Trophoblast cell (in vitro differentiated cells and primary cell): ENCODE data around the gene AMACR.

ENCODE experiments used
- DNase-seq, 2 donors: peaks; one replicate each; pipeline ENCODE4 v3.0.0-alpha.2; 2016
- H2AFZ ChIP-seq: 2 replicates; pipeline ENCODE4 v1.6.1; 2013; ENCODE audit warnings: low read length, moderate library complexity, mild to moderate bottlenecking; ENCODE audit not compliant: insufficient read depth, poor library complexity
- H2AK5ac ChIP-seq: 2 replicates; pipeline ENCODE4 v1.6.1; 2013; ENCODE audit warnings: mild to moderate bottlenecking, low read length
- H2BK120ac ChIP-seq: 2 replicates; pipeline ENCODE4 v1.6.1; 2013; ENCODE audit warnings: low read length, mild to moderate bottlenecking, moderate library complexity; ENCODE audit not compliant: insufficient read depth, poor library complexity
- H2BK12ac ChIP-seq: 2 replicates; pipeline ENCODE4 v1.6.1; 2013; ENCODE audit warnings: mild to moderate bottlenecking, low read length, moderate library complexity
- H2BK5ac ChIP-seq: 2 replicates; pipeline ENCODE4 v1.6.1; 2013; ENCODE audit warnings: low read length, low read depth, moderate library complexity, mild to moderate bottlenecking; ENCODE audit not compliant: poor library complexity
- H3K14ac ChIP-seq: 2 replicates; pipeline ENCODE4 v1.6.1; 2013; ENCODE audit warnings: mild to moderate bottlenecking, low read length
- H3K18ac ChIP-seq: 2 replicates; pipeline ENCODE4 v1.6.1; 2013; ENCODE audit warnings: mild to moderate bottlenecking, low read length
- H3K23ac ChIP-seq: 2 replicates; pipeline ENCODE4 v1.6.1; 2013; ENCODE audit warnings: low read length
- H3K27ac ChIP-seq: 2 replicates; pipeline ENCODE4 v1.5.1; 2013; ENCODE audit warnings: low read depth, mild to moderate bottlenecking, inconsistent platforms, low read length, moderate library complexity
- H3K27me3 ChIP-seq: 2 replicates; pipeline ENCODE4 v1.6.1; 2013; ENCODE audit warnings: inconsistent platforms, mild to moderate bottlenecking, low read length, moderate library complexity; ENCODE audit not compliant: insufficient read depth
- H3K36me3 ChIP-seq, 2 experiments: 1 replicate in 1 of 2; 2 replicates in 1 of 2; pipeline ENCODE4 v1.6.1; 2013; ENCODE audit warnings: low read length in 2 of 2, mild to moderate bottlenecking in 2 of 2, moderate library complexity in 1 of 2; ENCODE audit not compliant: insufficient read depth in 2 of 2, control insufficient read depth in 1 of 2
- H3K4ac ChIP-seq: 2 replicates; pipeline ENCODE4 v1.6.1; 2013; ENCODE audit warnings: low read depth, mild to moderate bottlenecking, low read length, moderate library complexity
- H3K4me1 ChIP-seq, 2 experiments: 1 replicate in 1 of 2; 2 replicates in 1 of 2; pipeline ENCODE4 v1.6.1; 2013; ENCODE audit warnings: low read length in 2 of 2, mild to moderate bottlenecking in 2 of 2, moderate library complexity in 1 of 2; ENCODE audit not compliant: insufficient read depth in 2 of 2, control insufficient read depth in 1 of 2
- H3K4me2 ChIP-seq: 2 replicates; pipeline ENCODE4 v1.6.1; 2013; ENCODE audit warnings: inconsistent platforms, mild to moderate bottlenecking, low read length, moderate library complexity
- H3K4me3 ChIP-seq: 2 replicates; pipeline ENCODE4 v1.5.1; 2013; ENCODE audit warnings: mild to moderate bottlenecking, low read depth, low read length, inconsistent platforms
- H3K79me1 ChIP-seq: one replicate; pipeline ENCODE4 v1.6.1; 2013; ENCODE audit warnings: low read length
- H3K79me2 ChIP-seq: 2 replicates; pipeline ENCODE4 v1.6.1; 2013; ENCODE audit warnings: low read length, mild to moderate bottlenecking; ENCODE audit not compliant: control insufficient read depth, insufficient read depth, poor library complexity
- H3K9ac ChIP-seq: 2 replicates; pipeline ENCODE4 v1.6.1; 2013; ENCODE audit warnings: mild to moderate bottlenecking, low read length
- H3K9me3 ChIP-seq: 2 replicates; pipeline ENCODE4 v1.6.1; 2013; ENCODE audit warnings: low read depth, mild to moderate bottlenecking, control low read depth, inconsistent platforms, low read length; ENCODE audit not compliant: insufficient read depth
- H4K12ac ChIP-seq: 2 replicates; pipeline ENCODE4 v1.6.1; 2013; ENCODE audit warnings: low read depth, mild to moderate bottlenecking, low read length, moderate library complexity
- H4K8ac ChIP-seq: 2 replicates; pipeline ENCODE4 v1.6.1; 2013; ENCODE audit warnings: low read depth, mild to moderate bottlenecking, low read length, moderate library complexity
- H4K91ac ChIP-seq: one replicate; pipeline ENCODE4 v1.6.1; 2013; ENCODE audit warnings: low read depth, mild to moderate bottlenecking, low read length, moderate library complexity
- WGBS: extraction: QIAGEN DNeasy Blood & Tissue Kit; methylation state at CpG from one replicate; pipeline ENCODE4 v1.1.7; 2013; ENCODE audit warnings: missing lambda C conversion rate; ENCODE audit not compliant: insufficient read length, insufficient coverage; ENCODE audit errors: extremely low coverage; 5-methylcytosine and 5-hydroxymethylcytosine counted together

AMACR gene

DNA sequence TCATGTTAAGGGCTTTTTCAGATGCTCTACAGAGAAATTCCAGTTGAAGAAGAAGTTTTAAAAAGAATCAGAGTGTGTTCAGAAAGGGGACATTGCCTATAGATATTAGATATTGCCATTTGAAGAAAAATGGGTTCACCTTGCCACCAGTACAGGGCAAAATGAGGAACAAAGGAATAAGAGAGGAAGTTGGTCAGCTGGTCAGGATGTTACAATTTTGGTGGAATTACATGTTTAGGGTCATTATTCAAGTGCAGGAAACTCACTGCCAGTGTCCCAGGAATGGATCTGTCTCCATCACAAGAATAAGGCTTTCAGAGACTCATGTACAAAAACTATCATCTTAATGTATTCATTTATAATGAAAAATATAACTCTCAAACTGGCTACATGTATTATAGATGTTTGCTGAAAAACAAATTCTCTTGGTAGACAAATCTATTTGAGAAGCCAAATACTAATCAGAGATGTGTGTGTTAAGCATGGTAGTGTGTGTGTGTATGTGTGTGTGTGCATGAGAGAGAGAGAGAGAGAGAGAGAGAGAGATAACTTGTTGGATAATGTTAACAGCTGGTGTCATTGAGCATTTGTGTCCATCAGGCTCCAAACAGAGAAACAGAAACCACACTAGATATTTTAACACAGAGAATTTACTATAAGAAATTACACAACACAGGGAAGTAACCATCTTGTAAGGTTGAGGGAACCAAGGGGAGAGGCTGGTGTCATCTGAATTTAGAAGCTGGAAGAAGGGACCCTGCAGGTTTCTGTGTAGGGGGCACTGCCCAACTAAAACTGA is 40.1 kb upstream of the AMACR start:
- Histone ChIP-seq H3K4me3 (no peak overlapping the region), H2AK5ac (no peak overlapping the region), H3K27me3 (no peaks in the 10 kb centered on the region), H3K4me1 (no peaks in the 10 kb centered on the region), H4K8ac (no peak overlapping the region), H3K18ac (no peak overlapping the region), H2BK5ac (no peak overlapping the region), H3K79me2 (no peaks in the 10 kb centered on the region), H3K36me3 (no peaks in the 10 kb centered on the region), H3K27ac (no peak overlapping the region), H3K23ac (no peak overlapping the region), H3K4ac (no peak overlapping the region), H2BK120ac (no peak overlapping the region), H2AFZ (no peak overlapping the region), H3K9ac (no peak overlapping the region), H4K12ac (no peak overlapping the region), H3K79me1 (no peaks in the 10 kb centered on the region), H3K9me3 (peaks cover 2% of the 10 kb centered on the region), H2BK12ac (no peak overlapping the region), H4K91ac (no peak overlapping the region), H3K14ac (no peak overlapping the region), H3K4me2 (no peak overlapping the region)
- no peak for DNase-seq

DNA sequence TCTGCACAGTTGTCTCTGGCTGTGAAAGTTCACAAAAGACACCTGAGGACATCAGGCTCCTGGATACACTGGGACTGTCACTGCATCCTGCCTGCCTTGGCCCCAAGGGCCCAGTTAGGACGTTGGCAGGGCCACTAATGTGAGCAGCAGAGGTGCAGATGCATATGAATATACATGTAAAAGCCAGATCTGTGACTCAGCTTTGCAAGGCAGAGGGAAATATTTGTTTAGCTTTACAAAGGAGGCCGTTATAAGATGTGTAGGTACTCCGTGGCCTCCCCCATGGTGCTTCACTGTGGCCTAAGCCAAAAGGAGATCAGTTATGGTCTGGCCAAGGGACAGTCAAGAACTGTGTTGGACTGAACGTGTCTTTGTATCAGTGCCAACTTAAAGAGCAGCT is 39.3 kb upstream of the AMACR start:
- Histone ChIP-seq H4K91ac (no peak overlapping the region), H3K4ac (no peak overlapping the region), H3K14ac (no peak overlapping the region), H4K8ac (no peak overlapping the region), H3K27ac (no peak overlapping the region), H3K4me1 (no peaks in the 10 kb centered on the region), H4K12ac (no peak overlapping the region), H3K18ac (no peak overlapping the region), H3K79me2 (no peaks in the 10 kb centered on the region), H3K36me3 (no peaks in the 10 kb centered on the region), H3K4me3 (no peak overlapping the region), H3K27me3 (no peaks in the 10 kb centered on the region), H2BK12ac (no peak overlapping the region), H3K79me1 (no peaks in the 10 kb centered on the region), H3K9ac (no peak overlapping the region), H3K23ac (no peak overlapping the region), H3K9me3 (peaks cover 2% of the 10 kb centered on the region), H2AK5ac (no peak overlapping the region), H2BK5ac (no peak overlapping the region), H2BK120ac (no peak overlapping the region), H2AFZ (no peak overlapping the region), H3K4me2 (no peak overlapping the region)
- DNase-seq: no peak
- no CpG with 5 or more reads among the region's 4 CpGs for WGBS

DNA sequence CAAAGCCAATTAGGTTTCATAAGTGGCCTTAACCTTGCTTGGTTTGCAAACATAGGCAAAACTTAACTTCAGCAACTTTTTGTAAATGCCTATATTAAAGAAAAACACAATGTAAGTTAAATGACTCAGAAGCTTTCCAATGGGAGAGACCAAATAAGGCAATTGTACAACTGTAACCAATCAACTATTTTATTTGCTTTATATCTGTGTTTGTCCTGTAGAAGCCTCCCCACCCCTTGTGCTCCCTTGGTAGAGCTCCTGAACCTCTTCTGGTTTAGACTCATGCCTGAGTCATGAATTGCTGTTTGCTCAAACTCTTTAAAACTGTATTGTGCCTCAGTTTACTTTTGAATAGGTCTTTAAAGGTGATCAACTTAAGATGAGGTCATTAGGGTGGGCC is 38.1 kb upstream of the AMACR start:
- H2AFZ ChIP-seq: no peak overlapping the region
- H3K27me3 ChIP-seq: no peaks in the 10 kb centered on the region
- H4K91ac ChIP-seq: no peak overlapping the region
- H3K36me3 ChIP-seq: no peaks in the 10 kb centered on the region
- H3K79me1 ChIP-seq: no peaks in the 10 kb centered on the region
- H3K4me1 ChIP-seq: no peaks in the 10 kb centered on the region
- no peak overlapping the region for H4K12ac ChIP-seq
- no peak overlapping the region for H3K4me3 ChIP-seq
- no peak for DNase-seq
- no peak overlapping the region for H2BK5ac ChIP-seq
- H3K9me3 ChIP-seq: peaks cover 2% of the 10 kb centered on the region
- H3K18ac ChIP-seq: no peak overlapping the region
- H3K4ac ChIP-seq: no peak overlapping the region
- H4K8ac ChIP-seq: no peak overlapping the region
- no peak overlapping the region for H3K27ac ChIP-seq
- no peak overlapping the region for H2BK12ac ChIP-seq
- H3K4me2 ChIP-seq: no peak overlapping the region
- no peak overlapping the region for H2AK5ac ChIP-seq
- H3K9ac ChIP-seq: no peak overlapping the region
- no peak overlapping the region for H3K14ac ChIP-seq
- no peak overlapping the region for H2BK120ac ChIP-seq
- H3K23ac ChIP-seq: no peak overlapping the region
- no peaks in the 10 kb centered on the region for H3K79me2 ChIP-seq

DNA sequence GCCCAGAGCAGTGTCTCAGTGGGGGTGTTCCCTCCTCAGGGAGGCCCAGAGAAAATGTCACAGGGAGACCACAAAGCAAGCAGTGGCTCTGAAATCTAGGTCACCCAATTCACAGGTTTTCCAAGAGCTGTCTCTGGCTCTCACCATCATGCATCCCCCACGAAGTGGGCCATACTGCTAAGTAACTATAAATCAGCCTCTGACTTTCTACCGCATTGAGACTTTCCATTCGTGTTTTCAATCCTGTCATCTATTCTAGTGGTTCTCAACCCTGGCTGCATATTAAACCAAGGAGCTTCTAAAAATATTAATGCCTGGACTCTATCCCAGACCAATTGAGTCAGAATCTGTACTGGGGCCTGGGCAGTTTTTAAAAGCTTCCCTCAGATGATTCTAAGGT is 37.2 kb upstream of the AMACR start:
- Histone ChIP-seq H2AFZ (no peak overlapping the region), H3K79me1 (no peaks in the 10 kb centered on the region), H4K91ac (no peak overlapping the region), H3K4ac (no peak overlapping the region), H3K4me2 (no peak overlapping the region), H2AK5ac (no peak overlapping the region), H2BK12ac (no peak overlapping the region), H3K36me3 (no peaks in the 10 kb centered on the region), H2BK120ac (no peak overlapping the region), H3K4me3 (no peak overlapping the region), H3K9me3 (peaks cover 2% of the 10 kb centered on the region), H4K8ac (no peak overlapping the region), H3K9ac (no peak overlapping the region), H2BK5ac (no peak overlapping the region), H3K4me1 (no peaks in the 10 kb centered on the region), H3K23ac (no peak overlapping the region), H3K27ac (no peak overlapping the region), H4K12ac (no peak overlapping the region), H3K14ac (no peak overlapping the region), H3K79me2 (no peaks in the 10 kb centered on the region), H3K27me3 (no peaks in the 10 kb centered on the region), H3K18ac (no peak overlapping the region)
- DNase-seq: no peak
- WGBS: no CpG with 5 or more reads among the region's 3 CpGs
